ENCODE data around the gene NEK6.

NEK6 gene

GRCh38 chr9:124326378-124326777 is 68.6 kb downstream of the NEK6 start:
- no peak for DNase-seq

GRCh38 chr9:124327491-124327890 is 69.7 kb downstream of the NEK6 start:
- DNase-seq: no peak

GRCh38 chr9:124328285-124328684 is 70.5 kb downstream of the NEK6 start:
- DNase-seq: no peak

- no peak for DNase-seq
These were observed 71.5 kb downstream of the NEK6 start for GRCh38 chr9:124329206-124329792.

- DNase-seq: no peak
These were observed 72.4 kb downstream of the NEK6 start for GRCh38 chr9:124330011-124330697.

GRCh38 chr9:124331580-124331979 is 73.8 kb downstream of the NEK6 start:
- no peak for DNase-seq

GRCh38 chr9:124332361-124333202 is 74.8 kb downstream of the NEK6 start:
- DNase-seq: no peak

- DNase-seq: no peak
These were observed 75.4 kb downstream of the NEK6 start for GRCh38 chr9:124333203-124333579.

- no peak for DNase-seq
These were observed 77.0 kb downstream of the NEK6 start for GRCh38 chr9:124334568-124335319.

- no peak for DNase-seq
These were observed 77.6 kb downstream of the NEK6 start for GRCh38 chr9:124335320-124335707.

GRCh38 chr9:124337562-124337961 is 79.8 kb downstream of the NEK6 start:
- DNase-seq: no peak

GRCh38 chr9:124339603-124340146 is 81.9 kb downstream of the NEK6 start:
- no peak for DNase-seq

- no peak for DNase-seq
These were observed 82.7 kb downstream of the NEK6 start for GRCh38 chr9:124340219-124341069.

- DNase-seq: no peak
These were observed 83.9 kb downstream of the NEK6 start for GRCh38 chr9:124341455-124342170.

GRCh38 chr9:124342402-124342775 is 84.6 kb downstream of the NEK6 start:
- DNase-seq: no peak

GRCh38 chr9:124342776-124343485 is 85.2 kb downstream of the NEK6 start:
- DNase-seq: no peak

- no peak for DNase-seq
These were observed 86.0 kb downstream of the NEK6 start for GRCh38 chr9:124343533-124344290.

- DNase-seq: no peak
These were observed 86.7 kb downstream of the NEK6 start for GRCh38 chr9:124344291-124345050.

- DNase-seq: no peak
These were observed 87.3 kb downstream of the NEK6 start for GRCh38 chr9:124345063-124345462.
